Suprapubic skin (tissue), 4 donors: ENCODE data around the gene FAM3A. TPM values are rescaled to one million over a fixed set of nuclear protein-coding genes. Genes with fewer than 3 reads are reported as not detected.
"Not testable (repeated sequence)": the region's sequence is repeated elsewhere in the genome, so short reads cannot be mapped to it uniquely, and the experiment has no call there.

Experiments used
- DNase-seq, 2 donors: peaks; one replicate each; pipeline ENCODE4 v3.0.0-alpha.2; 2019; ENCODE audit warnings: low spot score in 2 of 2
- H3K27ac ChIP-seq: fragments of 200-600 bp; sonication (generic); one replicate; pipeline ENCODE4 v1.5.1; 2019
- H3K27me3 ChIP-seq: fragments of 200-600 bp; sonication (generic); one replicate; pipeline ENCODE4 v1.5.1; 2019
- H3K36me3 ChIP-seq: fragments of 200-600 bp; sonication (generic); one replicate; pipeline ENCODE4 v1.5.1; 2019
- H3K4me1 ChIP-seq: fragments of 200-600 bp; sonication (generic); one replicate; pipeline ENCODE4 v1.5.1; 2019
- H3K4me3 ChIP-seq: fragments of 200-600 bp; sonication (generic); one replicate; pipeline ENCODE4 v1.5.1; 2019; ENCODE audit warnings: mild to moderate bottlenecking
- H3K9me3 ChIP-seq: fragments of 200-600 bp; sonication (generic); one replicate; pipeline ENCODE4 v1.5.1; 2019
- EP300 ChIP-seq: sonication (generic); formaldehyde crosslinking; IDR thresholded peaks from one replicate; pipeline ENCODE4 v1.6.1; 2017; ENCODE audit warnings: antibody characterized with exemption
- POLR2A ChIP-seq, 2 donors: fragments of 450-650 bp; IDR thresholded peaks; one replicate each; pipeline ENCODE4 v1.6.1; 2017; ENCODE audit warnings: antibody characterized with exemption in 2 of 2, mild to moderate bottlenecking in 2 of 2, moderate library complexity in 2 of 2
- POLR2AphosphoS5 ChIP-seq, 3 donors: sonication (generic); formaldehyde crosslinking; IDR thresholded peaks; one replicate each; pipeline ENCODE4 v1.6.1; 2017; ENCODE audit warnings: antibody characterized with exemption in 3 of 3
- WGBS: methylation state at CpG from one replicate; pipeline ENCODE4 v1.1.5; 2018; 5-methylcytosine and 5-hydroxymethylcytosine counted together
- total RNA-seq, 4 donors: library from RNA; depleted of rRNA; stranded (reverse); fragments of >200 nt; gene quantifications; one replicate each; pipeline ENCODE4 v1.1.0, GENCODE V29; 2016
- TF ChIP-seq, protein P1 (sequence below), 2 donors: fragments of 200-600 bp in 1 of 2; fragments of 450-650 bp in 1 of 2; sonication (generic) in 1 of 2; IDR thresholded peaks; one replicate each; pipeline ENCODE4 v1.5.1; 2016 to 2019; ENCODE audit warnings: antibody characterized with exemption in 2 of 2, mild to moderate bottlenecking in 1 of 2, moderate library complexity in 1 of 2

The FAM3A gene
- total RNA-seq, 4 donors from 2014 or later: 33.5 to 40.6 (median 36.6) TPM

DNA sequence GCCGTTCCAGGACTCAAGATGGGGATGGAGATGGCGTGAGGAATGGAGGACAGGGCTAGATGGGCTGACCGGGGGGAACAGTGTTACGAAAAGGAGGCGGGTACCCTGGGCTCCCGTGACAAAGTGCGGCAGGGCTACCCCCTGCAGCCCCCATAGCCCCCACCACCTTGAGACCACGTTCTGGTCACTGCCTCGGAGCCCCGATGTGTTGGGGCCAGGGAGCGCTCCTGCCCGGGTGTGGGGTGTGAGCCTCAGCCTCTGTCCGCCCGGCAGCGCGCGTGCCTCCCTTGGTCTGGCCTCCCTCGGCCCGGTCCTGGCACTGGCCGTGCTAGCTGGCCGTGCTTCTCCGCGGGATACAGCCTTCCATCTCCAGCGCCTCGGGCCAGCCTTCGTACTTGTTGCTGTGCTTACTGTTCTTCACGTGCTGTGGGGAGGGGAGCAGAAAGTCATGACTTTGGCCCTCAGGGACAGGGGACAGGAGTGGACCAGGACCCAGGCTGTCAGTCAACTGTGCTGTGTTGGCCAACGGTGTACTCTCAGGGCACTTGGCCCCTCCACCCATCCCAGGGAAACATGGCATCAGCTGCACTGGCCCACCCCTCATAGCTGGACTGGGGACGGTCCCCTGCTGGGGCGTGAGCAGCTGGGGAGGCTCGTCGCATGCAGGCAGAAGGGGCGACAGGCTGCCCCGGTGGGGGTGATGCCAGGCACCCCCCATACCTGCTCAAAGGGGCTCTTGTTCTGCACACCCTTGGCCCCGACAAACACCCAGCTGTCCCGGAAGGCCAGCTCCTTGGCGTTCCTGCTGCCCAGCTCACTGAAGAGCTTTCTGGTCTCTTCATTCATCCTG lies 9.3 kb downstream of the FAM3A start:
- TF ChIP-seq POLR2A (IDR thresholded peaks at IDR 0.05) (no peak), EP300 (no peak), POLR2AphosphoS5 (IDR thresholded peaks at IDR 0.05) (no peak)
- TF ChIP-seq, protein P1, sequence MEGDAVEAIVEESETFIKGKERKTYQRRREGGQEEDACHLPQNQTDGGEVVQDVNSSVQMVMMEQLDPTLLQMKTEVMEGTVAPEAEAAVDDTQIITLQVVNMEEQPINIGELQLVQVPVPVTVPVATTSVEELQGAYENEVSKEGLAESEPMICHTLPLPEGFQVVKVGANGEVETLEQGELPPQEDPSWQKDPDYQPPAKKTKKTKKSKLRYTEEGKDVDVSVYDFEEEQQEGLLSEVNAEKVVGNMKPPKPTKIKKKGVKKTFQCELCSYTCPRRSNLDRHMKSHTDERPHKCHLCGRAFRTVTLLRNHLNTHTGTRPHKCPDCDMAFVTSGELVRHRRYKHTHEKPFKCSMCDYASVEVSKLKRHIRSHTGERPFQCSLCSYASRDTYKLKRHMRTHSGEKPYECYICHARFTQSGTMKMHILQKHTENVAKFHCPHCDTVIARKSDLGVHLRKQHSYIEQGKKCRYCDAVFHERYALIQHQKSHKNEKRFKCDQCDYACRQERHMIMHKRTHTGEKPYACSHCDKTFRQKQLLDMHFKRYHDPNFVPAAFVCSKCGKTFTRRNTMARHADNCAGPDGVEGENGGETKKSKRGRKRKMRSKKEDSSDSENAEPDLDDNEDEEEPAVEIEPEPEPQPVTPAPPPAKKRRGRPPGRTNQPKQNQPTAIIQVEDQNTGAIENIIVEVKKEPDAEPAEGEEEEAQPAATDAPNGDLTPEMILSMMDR (IDR thresholded peaks at IDR 0.05): no peak
- H3K9me3 ChIP-seq: no peaks in the 10 kb centered on the region
- peaks cover 27% of the 10 kb centered on the region for H3K36me3 ChIP-seq
- H3K4me1 ChIP-seq: no peaks in the 10 kb centered on the region
- H3K27me3 ChIP-seq: no peaks in the 10 kb centered on the region
- DNase-seq: no peak
- WGBS: 94% methylated on average over 23 of the region's 37 CpGs
- no peak overlapping the region for H3K4me3 ChIP-seq
- H3K27ac ChIP-seq: no peak overlapping the region

DNA sequence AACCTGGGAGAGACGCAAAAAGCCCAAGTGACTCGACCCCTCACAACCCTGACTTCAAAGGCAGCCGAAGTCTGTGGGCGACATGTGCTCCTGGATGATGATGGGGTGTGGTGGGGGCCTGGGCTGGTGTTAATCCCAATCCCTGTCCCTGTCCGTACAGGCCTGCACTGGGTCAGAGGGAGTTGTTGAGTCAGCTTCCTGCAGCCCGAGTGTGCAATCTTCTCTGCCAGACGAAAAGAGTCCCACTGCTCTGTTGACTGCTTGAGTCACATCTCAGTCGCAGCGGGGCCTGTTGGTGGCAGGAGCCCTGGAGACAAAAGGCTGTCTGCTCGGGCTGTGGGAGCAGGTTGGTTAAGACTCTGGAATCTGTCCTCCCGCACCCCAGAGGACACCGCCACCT lies 10.3 kb downstream of the FAM3A start:
- no peak for TF ChIP-seq EP300
- no peak for TF ChIP-seq POLR2A (IDR thresholded peaks at IDR 0.05)
- TF ChIP-seq POLR2AphosphoS5 (IDR thresholded peaks at IDR 0.05): no peak
- TF ChIP-seq, protein P1 (IDR thresholded peaks at IDR 0.05): no peak
- Histone ChIP-seq H3K4me3 (no peak overlapping the region), H3K27me3 (no peaks in the 10 kb centered on the region), H3K36me3 (peaks cover 22% of the 10 kb centered on the region), H3K4me1 (no peaks in the 10 kb centered on the region), H3K27ac (no peak overlapping the region), H3K9me3 (no peaks in the 10 kb centered on the region)
- no peak for DNase-seq
- 79% methylated on average over 5 of the region's 12 CpGs for WGBS

DNA sequence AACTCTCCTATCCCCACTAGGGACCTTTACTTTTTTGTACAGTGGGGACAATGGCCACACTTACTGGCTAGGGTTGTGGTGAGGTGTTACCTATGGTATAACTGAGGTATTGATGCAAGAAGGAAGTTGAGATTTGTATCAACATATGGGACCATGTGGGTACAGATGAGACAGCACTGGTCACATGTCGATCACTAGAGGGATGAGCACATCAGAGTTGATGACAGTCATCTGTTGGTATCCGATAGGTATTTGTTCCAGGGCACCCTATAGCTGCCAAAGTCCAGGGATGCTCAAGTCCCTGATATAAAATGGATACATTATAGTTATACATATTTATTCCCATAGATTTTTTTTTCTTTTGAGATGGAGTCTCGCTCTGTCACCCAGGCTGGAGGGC lies 13.0 kb downstream of the FAM3A start:
- Histone ChIP-seq H3K4me1 (no peaks in the 10 kb centered on the region), H3K27ac (no peak overlapping the region), H3K4me3 (no peak overlapping the region), H3K36me3 (peaks cover 22% of the 10 kb centered on the region), H3K9me3 (no peaks in the 10 kb centered on the region), H3K27me3 (no peaks in the 10 kb centered on the region)
- no peak for TF ChIP-seq POLR2A (IDR thresholded peaks at IDR 0.05)
- TF ChIP-seq, protein P1 (IDR thresholded peaks at IDR 0.05): no peak
- TF ChIP-seq POLR2AphosphoS5 (IDR thresholded peaks at IDR 0.05): no peak
- TF ChIP-seq EP300: no peak
- DNase-seq: no peak
- 83% methylated on average over 3 of the region's 3 CpGs for WGBS

DNA sequence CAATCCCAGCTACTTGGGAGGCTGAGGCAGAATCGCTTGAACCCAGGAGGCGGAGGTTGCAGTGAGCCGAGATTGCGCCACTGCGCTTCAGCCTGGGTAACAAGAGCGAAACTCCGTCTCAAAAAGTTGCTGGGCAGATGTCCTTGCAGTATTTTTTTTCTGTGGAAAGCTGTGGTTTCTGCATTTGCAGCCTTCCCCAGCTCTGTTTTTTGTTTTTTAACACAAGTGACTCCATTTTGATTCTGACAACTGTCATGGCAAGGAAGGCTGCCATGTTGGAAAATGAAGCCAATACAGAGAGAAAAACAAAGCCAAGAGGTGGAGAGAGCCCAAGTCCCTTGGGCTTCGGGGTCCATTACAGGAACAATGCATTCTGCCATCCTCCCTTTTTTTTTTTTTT lies 13.9 kb downstream of the FAM3A start:
- TF ChIP-seq POLR2AphosphoS5 (IDR thresholded peaks at IDR 0.05) (no peak), EP300 (no peak), POLR2A (IDR thresholded peaks at IDR 0.05) (no peak)
- TF ChIP-seq, protein P1 (IDR thresholded peaks at IDR 0.05): no peak
- no peaks in the 10 kb centered on the region for H3K4me1 ChIP-seq
- H3K9me3 ChIP-seq: no peaks in the 10 kb centered on the region
- DNase-seq: no peak
- 78% methylated on average over 8 of the region's 8 CpGs for whole genome bisulfite sequencing
- H3K36me3 ChIP-seq: peaks cover 18% of the 10 kb centered on the region
- no peak overlapping the region for H3K4me3 ChIP-seq
- H3K27me3 ChIP-seq: no peaks in the 10 kb centered on the region
- no peak overlapping the region for H3K27ac ChIP-seq

DNA sequence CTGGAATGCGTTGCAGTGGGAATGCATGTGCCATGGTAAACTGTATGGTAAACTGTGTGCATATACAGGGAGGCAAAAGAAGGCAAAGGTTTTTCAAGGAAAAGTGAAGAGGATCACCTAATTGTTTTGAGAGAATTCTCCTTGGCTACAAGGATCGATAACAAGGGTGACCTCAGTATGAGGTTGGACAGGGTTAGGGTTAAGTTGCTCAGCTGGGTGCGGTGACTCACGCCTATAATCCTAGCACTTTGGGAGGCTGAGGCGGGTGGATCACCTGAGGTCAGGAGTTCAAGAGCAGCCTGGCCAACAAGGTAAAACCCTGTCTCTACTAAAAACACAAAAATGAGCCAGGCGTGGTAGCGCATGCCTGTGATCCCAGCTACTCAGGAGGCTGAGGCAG lies 14.6 kb downstream of the FAM3A start:
- not testable (repeated sequence) for H3K9me3 ChIP-seq, H3K27me3 ChIP-seq, DNase-seq, H3K4me3 ChIP-seq, H3K4me1 ChIP-seq, H3K27ac ChIP-seq
- peaks cover 12% of the 10 kb centered on the region for H3K36me3 ChIP-seq
- WGBS: 85% methylated on average over 7 of the region's 7 CpGs

DNA sequence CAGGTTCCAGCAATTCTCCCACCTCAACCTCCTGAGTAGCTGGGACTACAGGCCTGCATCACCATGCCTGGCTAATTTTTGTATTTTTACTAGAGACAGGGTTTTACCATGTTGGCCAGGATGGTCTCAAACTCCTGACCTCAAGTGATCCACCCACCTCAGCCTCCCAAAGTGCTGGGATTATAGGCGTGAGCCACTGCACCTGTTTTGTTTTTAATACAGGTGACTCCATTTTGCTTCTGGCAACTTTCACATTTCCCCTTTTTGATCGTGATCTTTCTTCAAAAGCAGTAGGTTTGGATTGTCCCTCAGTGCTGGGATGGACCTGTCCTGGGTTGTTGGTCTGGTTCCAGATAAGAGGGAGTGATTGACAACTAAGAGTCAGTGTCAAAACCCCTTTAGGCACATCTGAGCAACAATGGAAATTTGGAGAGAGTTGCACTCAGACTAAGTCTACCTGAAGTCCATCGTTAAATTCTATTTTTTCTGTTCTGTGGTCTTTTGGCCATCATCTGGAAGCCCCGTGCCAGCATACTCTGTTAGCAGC lies 19.4 kb downstream of the FAM3A start:
- not testable (repeated sequence) for H3K4me3 ChIP-seq, H3K27me3 ChIP-seq, H3K27ac ChIP-seq, DNase-seq, H3K4me1 ChIP-seq, H3K9me3 ChIP-seq, H3K36me3 ChIP-seq
- WGBS: 75% methylated on average over 4 of the region's 4 CpGs
